Measurements from ENCODE around the gene APEH. TPM values are rescaled to one million over a fixed set of nuclear protein-coding genes. Genes with fewer than 3 reads are reported as not detected.

The APEH gene
- total RNA-seq, 6 experiments from 2014 or later: 60.9 to 114 (median 90.5) TPM

- Histone ChIP-seq H3K27ac (peak overlapping the region; percentile 68 to 91 (median 90)), H3K9me3 (no peaks in the 10 kb centered on the region), H3K4me3 (peak overlapping the region; percentile 80 to 99 (median 92)), H3K36me3 (peaks cover 0 to 21% (median 10%) of the 10 kb centered on the region in 4 donors), H3K27me3 (no peaks in the 10 kb centered on the region), H3K4me1 (peaks cover 0 to 38% (median 5%) of the 10 kb centered on the region in 4 donors)
- ATAC-seq (no peak), DNase-seq (peak in 1 of 3 donors; percentile 54)
- TF ChIP-seq POLR2A (IDR thresholded peaks at IDR 0.05): no peak
- TF ChIP-seq CTCF (IDR thresholded peaks at IDR 0.05): no peak
- 44% methylated on average over 4 of the region's 8 CpGs for WGBS (ENCODE audit: insufficient coverage, low coverage, low lambda C conversion rate, missing lambda C conversion rate)
- intact Hi-C loops (cut with DNase I): no loop called here
Observed at GRCh38 chr3:49722896-49723295, 48.7 kb downstream of the APEH start.

DNA sequence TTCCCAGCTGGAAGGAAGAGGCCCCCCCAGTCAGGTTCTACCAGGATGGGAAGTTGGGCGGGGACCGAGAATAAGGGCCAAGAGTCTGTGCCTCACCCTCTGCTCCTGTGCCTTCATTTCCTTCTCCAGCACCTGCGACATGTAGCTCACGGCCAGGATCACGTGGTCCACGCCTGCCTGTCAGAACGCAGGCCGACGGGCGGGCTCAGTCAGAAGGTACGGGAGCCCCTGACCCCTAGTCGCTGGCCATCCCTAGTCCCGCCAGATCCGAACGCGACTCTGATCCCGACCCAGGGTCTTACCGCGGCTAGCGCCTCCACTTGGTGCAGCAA, 49.1 kb downstream of the APEH start:
- ATAC-seq (peak; percentile 12 to 31 (median 18)), DNase-seq (peak in 2 of 3 donors; percentile 74 to 80)
- TF ChIP-seq POLR2A (IDR thresholded peaks at IDR 0.05): no peak
- no peak for TF ChIP-seq CTCF (IDR thresholded peaks at IDR 0.05)
- peak overlapping the region; percentile 68 to 91 (median 90) for H3K27ac ChIP-seq
- no peaks in the 10 kb centered on the region for H3K9me3 ChIP-seq
- peak overlapping the region; percentile 80 to 99 (median 92) for H3K4me3 ChIP-seq
- 0% methylated on average over 9 of the region's 20 CpGs for WGBS (ENCODE audit: insufficient coverage, low coverage, low lambda C conversion rate, missing lambda C conversion rate)
- intact Hi-C loops (cut with DNase I): no loop called here
- no peaks in the 10 kb centered on the region for H3K27me3 ChIP-seq
- peaks cover 0 to 21% (median 10%) of the 10 kb centered on the region in 4 donors for H3K36me3 ChIP-seq
- peaks cover 0 to 42% (median 5%) of the 10 kb centered on the region in 4 donors for H3K4me1 ChIP-seq

DNA sequence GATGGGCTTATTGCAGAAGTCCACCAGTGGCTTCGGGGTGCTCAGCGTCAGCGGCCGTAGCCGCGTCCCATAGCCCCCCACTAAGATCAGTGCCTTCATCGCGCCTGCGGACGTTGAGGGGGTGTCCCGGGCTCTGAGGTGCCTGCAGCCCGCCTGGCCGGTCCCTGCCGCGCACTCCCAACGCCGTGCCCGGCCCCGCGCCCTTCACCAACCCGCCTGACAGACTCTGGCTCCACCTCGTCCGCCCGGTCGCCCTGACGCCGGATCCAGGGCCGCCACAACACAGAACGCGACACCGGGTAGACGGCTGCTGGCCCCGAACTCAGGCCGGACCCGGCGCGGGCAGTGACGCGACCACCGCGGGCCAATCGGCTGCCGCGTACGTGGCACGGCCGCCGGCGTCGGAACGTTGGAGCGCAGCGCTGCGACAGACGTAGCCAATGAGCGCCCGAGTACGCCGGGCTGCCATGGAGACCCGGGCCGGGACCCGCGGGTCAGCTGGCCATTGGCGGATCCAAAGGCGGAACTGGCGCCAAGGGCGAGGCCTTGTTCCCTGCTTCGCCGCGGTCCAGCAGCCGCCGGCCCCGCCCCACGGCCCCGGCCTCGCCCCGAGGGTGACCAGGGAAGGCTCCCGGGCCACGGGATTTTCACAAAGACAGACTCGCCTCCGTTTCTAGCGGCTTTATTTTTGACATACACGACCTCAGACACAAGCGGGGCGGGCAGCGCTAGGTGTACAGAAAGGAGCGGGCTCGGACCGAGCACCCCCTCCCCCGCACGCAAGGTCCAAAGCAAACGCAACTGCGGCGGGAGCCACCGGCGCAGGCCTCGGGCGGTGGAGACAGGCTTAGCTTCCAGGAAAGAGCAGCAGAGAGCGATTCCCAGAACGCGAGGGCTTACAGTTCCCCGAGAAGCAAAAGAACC, 49.7 kb downstream of the APEH start, which contains the start of gene GMPPB:
GMPPB (minus strand) TSS at position 324 of the 924 bp plus-strand sequence; CDS start at position 99, 225 bp downstream.
- Histone ChIP-seq H3K36me3 (peaks cover 0 to 21% (median 10%) of the 10 kb centered on the region in 4 donors), H3K4me3 (peak within 1 kb of the TSS; percentile 80 to 99 (median 92)), H3K9me3 (no peaks in the 10 kb centered on the region), H3K27me3 (no peaks in the 10 kb centered on the region), H3K27ac (peak within 1 kb of the TSS; percentile 72 to 91 (median 90)), H3K4me1 (peaks cover 0 to 40% (median 5%) of the 10 kb centered on the region in 4 donors)
- peak; percentile 98 to 99 (median 99) for DNase-seq
- TF ChIP-seq POLR2A (IDR thresholded peaks at IDR 0.05) (peak; percentile 46), CTCF (IDR thresholded peaks at IDR 0.05) (no peak)
- ATAC-seq: peak; percentile 70 to 86 (median 84)
- intact Hi-C loops (cut with DNase I): no loop called here
- WGBS (ENCODE audit: insufficient coverage, low coverage, low lambda C conversion rate, missing lambda C conversion rate): 0% methylated on average over 17 of the region's 102 CpGs

GRCh38 chr3:49724586-49724985, 50.4 kb downstream of the APEH start:
- peaks cover 0 to 35% (median 5%) of the 10 kb centered on the region in 4 donors for H3K4me1 ChIP-seq
- DNase-seq (peak in 2 of 3 donors; percentile 57 to 59), ATAC-seq (peak in 1 of 4 donors; percentile 3)
- no CpG with 5 or more reads among the region's 6 CpGs for WGBS (ENCODE audit: insufficient coverage, low coverage, low lambda C conversion rate, missing lambda C conversion rate)
- intact Hi-C loops (cut with DNase I): no loop called here
- peaks cover 0 to 21% (median 10%) of the 10 kb centered on the region in 4 donors for H3K36me3 ChIP-seq
- H3K9me3 ChIP-seq: no peaks in the 10 kb centered on the region
- H3K27ac ChIP-seq: peak overlapping the region; percentile 72 to 90 (median 85)
- peak overlapping the region; percentile 80 to 99 (median 92) for H3K4me3 ChIP-seq
- no peaks in the 10 kb centered on the region for H3K27me3 ChIP-seq
- TF ChIP-seq POLR2A (IDR thresholded peaks at IDR 0.05): no peak
